ENCODE measurements around the gene POGLUT3.
A peak's percentile ranks its signal among the peaks of the same experiment; 100 is the strongest.

The POGLUT3 gene

GRCh38 chr11:108491936-108492335, 6.2 kb downstream of the POGLUT3 start:
- TF ChIP-seq ZNF274 (IDR thresholded peaks at IDR 0.05; ENCODE audit: low read depth, low read length), result no peak
- no peak overlapping the region for H3K4me3 ChIP-seq (ENCODE audit: low read length)

GRCh38 chr11:108486828-108487227, 11.4 kb downstream of the POGLUT3 start:
- no peak for TF ChIP-seq ZNF274 (IDR thresholded peaks at IDR 0.05; ENCODE audit: low read depth, low read length)
- no peak overlapping the region for H3K4me3 ChIP-seq (ENCODE audit: low read length)

GRCh38 chr11:108486331-108486730, 11.9 kb downstream of the POGLUT3 start:
- TF ChIP-seq ZNF274 (IDR thresholded peaks at IDR 0.05; ENCODE audit: low read depth, low read length), result no peak
- no peak overlapping the region for H3K4me3 ChIP-seq (ENCODE audit: low read length)

GRCh38 chr11:108483163-108483562, 15.0 kb downstream of the POGLUT3 start:
- no peak for TF ChIP-seq ZNF274 (IDR thresholded peaks at IDR 0.05; ENCODE audit: low read depth, low read length)
- no peak overlapping the region for H3K4me3 ChIP-seq (ENCODE audit: low read length)

- TF ChIP-seq ZNF274 (IDR thresholded peaks at IDR 0.05; ENCODE audit: low read depth, low read length), result no peak
These were observed 23.3 kb downstream of the POGLUT3 start for GRCh38 chr11:108474664-108475463.

GRCh38 chr11:108472681-108473080, 25.5 kb downstream of the POGLUT3 start:
- TF ChIP-seq ZNF274 (IDR thresholded peaks at IDR 0.05; ENCODE audit: low read depth, low read length), result no peak

More at GRCh38 chr11:108474664-108475463, 23.3 kb downstream of the POGLUT3 start:
- no peak overlapping the region for H3K4me3 ChIP-seq (ENCODE audit: low read length)

GRCh38 chr11:108468478-108468864, 29.7 kb downstream of the POGLUT3 start:
- no peak for TF ChIP-seq ZNF274 (IDR thresholded peaks at IDR 0.05; ENCODE audit: low read depth, low read length)

More at GRCh38 chr11:108472681-108473080, 25.5 kb downstream of the POGLUT3 start:
- no peak overlapping the region for H3K4me3 ChIP-seq (ENCODE audit: low read length)

GRCh38 chr11:108467091-108467823, 30.9 kb downstream of the POGLUT3 start, which contains the start of gene C11orf65:
TSS of gene C11orf65 (minus strand) at chr11:108467529. CDS start at chr11:108461559, 5,970 bp downstream.
- H3K4me3 ChIP-seq (ENCODE audit: low read length), result peak within 1 kb of the TSS; percentile 83
- no peak for TF ChIP-seq ZNF274 (IDR thresholded peaks at IDR 0.05; ENCODE audit: low read depth, low read length)

More at GRCh38 chr11:108468478-108468864, 29.7 kb downstream of the POGLUT3 start:
- H3K4me3 ChIP-seq (ENCODE audit: low read length), result no peak overlapping the region

GRCh38 chr11:108466405-108466804, 31.8 kb downstream of the POGLUT3 start:
- H3K4me3 ChIP-seq (ENCODE audit: low read length), result peak overlapping the region; percentile 83; the same call in 1 of the 2 replicates

GRCh38 chr11:108453207-108453835, 44.9 kb downstream of the POGLUT3 start:
- H3K4me3 ChIP-seq (ENCODE audit: low read length), result no peak overlapping the region
- no peak for TF ChIP-seq ZNF274 (IDR thresholded peaks at IDR 0.05; ENCODE audit: low read depth, low read length)

More at GRCh38 chr11:108466405-108466804, 31.8 kb downstream of the POGLUT3 start:
- no peak for TF ChIP-seq ZNF274 (IDR thresholded peaks at IDR 0.05; ENCODE audit: low read depth, low read length)
